Measurements from ENCODE around the gene AJAP1.

Gene AJAP1

DNA sequence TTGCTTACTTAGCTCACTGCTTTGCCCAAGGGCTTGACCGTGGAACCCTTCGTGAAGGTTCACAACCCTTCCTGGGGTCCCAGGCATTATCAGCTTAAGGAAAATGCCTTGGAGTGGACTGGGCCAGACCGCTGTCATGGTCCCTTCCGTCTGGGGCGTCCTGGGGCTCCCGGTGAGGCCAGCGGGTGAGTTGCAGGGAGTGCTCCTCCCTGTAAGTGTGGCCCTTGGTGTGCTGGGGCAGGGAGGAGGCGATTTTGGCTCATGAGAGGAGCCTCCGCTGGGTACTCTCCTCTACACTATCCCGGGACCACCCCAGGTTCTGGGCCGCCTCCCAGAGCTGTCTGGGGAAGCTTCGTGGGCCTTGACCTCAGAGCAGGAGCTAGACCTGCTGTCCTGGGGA, 48.1 kb downstream of the AJAP1 start:
- no peak for DNase-seq (ENCODE audit: low spot score)

DNA sequence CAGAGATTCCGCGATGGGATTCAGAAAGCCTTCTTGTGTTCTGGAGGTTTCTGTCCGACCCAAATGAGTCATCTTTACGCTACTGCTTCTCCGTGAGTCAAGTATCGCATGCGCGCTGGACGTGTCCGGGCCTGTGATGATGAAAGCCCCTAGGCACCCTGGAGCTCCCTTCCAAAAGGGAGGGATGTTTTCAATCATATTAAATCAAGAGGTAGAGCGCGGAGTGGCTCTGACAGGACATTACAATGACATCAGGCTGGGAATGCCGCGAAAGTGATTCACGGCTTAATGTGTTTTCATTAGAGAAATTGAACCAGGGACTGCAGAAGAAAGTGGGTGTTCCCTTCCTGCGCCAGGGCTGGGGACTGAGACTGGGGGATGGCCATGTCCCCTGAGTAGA, 48.5 kb downstream of the AJAP1 start:
- DNase-seq (ENCODE audit: low spot score): no peak

GRCh38 chr1:4703646-4704045, 49.2 kb downstream of the AJAP1 start:
- DNase-seq (ENCODE audit: low spot score): no peak

DNA sequence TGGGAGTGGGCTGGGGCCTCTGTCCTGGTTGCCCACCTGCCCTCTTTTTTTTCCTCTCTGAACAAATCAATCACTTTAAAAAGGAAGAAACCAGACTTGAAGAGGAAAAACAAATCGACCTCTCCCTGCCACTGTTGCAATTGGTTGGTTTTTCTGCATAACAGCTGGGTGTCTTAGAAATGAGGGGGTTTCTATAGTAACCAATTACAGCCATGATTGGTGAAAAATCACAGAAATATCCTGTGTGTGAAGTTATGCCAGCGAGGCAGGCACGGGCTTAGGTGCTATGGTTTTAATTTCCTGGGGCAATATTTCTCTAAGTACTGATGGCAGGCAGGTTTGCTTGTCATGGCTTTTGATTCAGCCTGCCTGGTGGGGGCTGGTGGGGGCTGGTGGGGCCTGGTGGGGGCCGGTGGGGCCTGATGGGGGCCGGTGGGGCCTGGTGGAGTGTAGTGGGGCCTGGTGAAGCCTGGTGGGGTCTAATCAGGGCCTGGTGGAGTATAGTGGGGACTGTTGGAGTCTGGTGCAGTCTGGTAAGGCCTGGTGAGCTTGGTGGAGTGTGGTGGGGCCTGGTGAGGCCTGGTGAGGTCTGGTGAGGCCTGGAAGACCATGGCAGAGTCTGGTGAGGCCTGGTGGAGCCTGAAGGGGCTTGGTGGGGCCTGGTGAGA, 54.6 kb downstream of the AJAP1 start:
- DNase-seq (ENCODE audit: low spot score): no peak

DNA sequence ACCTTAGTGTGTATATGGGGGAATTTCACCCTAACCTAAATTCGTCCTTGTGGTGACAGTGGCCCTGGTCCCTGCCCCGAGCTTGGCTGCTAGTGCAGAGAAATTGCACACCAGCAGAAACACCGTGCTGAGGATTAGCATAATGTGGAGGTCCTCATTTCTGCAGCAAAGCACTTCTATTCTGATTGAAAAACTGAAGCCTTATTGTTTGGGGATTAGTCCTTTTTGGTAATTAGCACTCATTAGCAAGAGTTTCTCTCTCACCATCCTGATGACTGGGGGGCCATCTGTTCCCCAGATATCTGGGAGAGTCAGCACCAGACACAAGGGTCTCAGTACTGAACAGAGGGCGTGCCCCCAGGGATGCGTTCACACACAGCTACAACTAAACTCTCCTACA, 55.2 kb downstream of the AJAP1 start:
- DNase-seq (ENCODE audit: low spot score): no peak

GRCh38 chr1:4710592-4711415, 56.4 kb downstream of the AJAP1 start:
- no peak for DNase-seq (ENCODE audit: low spot score)

GRCh38 chr1:4711416-4712275, 57.2 kb downstream of the AJAP1 start:
- DNase-seq (ENCODE audit: low spot score): no peak

GRCh38 chr1:4713669-4714068, 59.3 kb downstream of the AJAP1 start:
- DNase-seq (ENCODE audit: low spot score): no peak

GRCh38 chr1:4716406-4716805, 62.0 kb downstream of the AJAP1 start:
- no peak for DNase-seq (ENCODE audit: low spot score)

DNA sequence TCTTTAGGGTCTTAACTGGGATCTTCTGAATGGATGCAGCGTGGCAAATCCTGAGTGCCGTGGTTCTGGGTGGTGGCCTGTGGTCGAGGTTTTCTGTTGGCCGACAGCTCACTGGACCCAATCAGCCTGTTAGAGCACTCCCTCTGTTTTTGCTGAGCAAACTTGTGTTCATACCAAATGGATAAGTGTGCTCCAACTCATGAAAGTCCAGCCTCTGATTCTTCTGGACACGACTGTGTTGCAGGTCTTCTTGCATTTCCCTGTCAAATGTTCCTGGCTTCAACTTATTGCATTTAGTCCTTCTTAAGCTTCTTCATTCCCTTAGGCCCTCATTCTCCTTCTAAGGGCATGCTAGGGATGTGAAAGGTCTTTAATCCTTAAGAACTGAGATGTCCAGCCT, 63.7 kb downstream of the AJAP1 start:
- DNase-seq (ENCODE audit: low spot score): no peak

GRCh38 chr1:4723106-4723505, 68.7 kb downstream of the AJAP1 start:
- DNase-seq (ENCODE audit: low spot score): no peak

- no peak for DNase-seq (ENCODE audit: low spot score)
These were observed 69.6 kb downstream of the AJAP1 start for GRCh38 chr1:4724001-4724400.

DNA sequence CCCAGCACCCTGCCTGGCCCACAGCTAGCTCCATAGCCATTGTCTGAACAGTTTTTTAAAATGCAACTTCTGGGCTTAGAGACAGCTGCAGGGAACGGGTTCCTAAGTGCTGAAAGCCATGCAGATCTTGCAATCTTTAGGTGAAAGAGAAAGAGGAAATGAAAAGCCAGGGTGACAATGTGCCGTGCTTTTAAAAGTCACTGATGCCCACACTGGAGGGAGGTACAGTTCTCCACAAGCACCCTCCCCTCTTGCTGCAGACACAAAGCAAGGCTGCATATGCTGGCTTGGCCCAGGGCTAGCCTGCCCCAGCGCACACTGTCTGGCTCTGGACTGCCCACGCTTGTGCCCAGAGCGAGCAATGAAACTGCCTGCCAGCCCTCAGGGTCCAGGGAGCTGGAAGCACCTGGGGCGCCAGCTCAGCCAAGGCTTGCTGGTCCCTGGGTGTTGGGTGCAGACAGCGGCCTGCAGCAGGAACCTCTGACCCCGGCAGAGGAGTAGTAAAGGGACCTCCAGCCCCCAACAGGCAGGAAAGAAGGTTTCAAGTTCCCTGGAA, 70.4 kb downstream of the AJAP1 start:
- no peak for DNase-seq (ENCODE audit: low spot score)

GRCh38 chr1:4725416-4725815, 71.0 kb downstream of the AJAP1 start:
- no peak for DNase-seq (ENCODE audit: low spot score)

DNA sequence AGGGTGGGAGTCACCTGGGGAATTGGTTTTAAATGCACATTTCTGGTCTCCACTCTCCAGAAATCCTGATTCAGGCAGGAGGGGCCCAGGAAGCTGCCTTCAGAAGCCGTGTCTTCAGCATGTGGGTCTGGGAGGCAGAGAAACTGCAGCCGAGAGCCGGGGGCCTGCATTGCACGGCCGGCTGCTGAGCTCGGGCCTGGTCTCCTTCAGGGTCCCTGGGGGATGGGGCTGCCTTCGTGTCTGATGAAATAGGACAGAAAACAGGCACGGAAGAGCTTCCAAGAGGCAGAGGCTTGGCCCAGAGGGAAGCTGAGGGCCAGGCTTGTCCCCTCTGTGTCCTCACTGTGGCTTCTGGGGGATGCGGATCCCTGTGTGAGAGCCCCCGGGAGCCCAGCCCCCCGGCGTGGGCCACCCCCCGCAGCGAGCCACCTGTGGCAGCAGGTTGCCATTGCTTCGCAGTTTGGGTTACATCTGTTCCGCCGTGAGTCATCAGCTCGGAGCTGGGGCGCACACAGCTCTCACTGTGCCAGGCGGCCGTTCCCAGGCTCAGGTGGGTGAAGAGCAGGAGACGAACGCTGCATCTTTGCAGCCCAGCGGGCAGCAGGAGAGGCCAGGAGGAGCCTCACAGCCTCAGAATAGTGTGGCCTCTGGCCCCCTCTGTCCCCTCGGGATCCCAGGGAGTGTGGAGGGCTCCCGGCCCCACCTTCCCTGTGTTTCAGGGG, 72.4 kb downstream of the AJAP1 start:
- DNase-seq (ENCODE audit: low spot score): no peak

DNA sequence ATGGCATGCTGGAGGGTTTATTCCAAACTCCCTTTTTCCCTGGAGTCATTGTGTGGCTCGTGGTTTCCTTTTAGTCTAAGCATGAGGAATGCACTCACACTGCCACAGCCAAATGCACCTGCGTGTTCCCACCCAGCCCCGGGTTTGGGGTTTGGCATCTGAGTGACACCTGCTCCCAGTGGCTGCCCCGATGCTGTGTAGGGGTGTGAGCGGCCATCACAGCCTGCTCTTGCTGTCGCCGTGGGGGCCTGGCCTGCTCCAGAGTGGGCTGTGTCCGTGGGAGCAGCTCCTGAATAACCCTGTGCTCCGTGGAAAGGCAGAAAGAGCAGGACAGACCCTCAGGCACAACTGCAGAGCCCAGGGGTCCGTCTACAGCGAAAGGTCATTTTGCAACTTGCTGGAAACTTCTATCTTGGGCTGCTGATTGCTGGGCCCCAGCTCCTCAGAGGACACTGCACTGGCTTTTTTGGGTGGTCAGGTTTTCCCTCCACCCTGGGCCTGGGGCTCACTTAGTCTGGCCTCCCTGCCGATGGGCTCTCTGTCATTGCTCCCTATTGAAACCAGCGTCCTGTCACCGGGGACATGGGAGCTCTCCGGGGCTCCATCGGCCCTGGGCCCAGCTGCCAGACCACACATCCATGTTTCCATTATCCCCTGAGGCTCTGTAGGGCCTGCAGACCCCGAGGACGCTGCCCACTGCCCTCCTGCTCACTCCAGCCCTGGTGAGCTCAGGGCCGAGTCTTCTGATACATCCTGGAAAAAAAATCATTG, 74.1 kb downstream of the AJAP1 start:
- DNase-seq (ENCODE audit: low spot score): no peak

GRCh38 chr1:4729090-4729471, 74.7 kb downstream of the AJAP1 start:
- DNase-seq (ENCODE audit: low spot score): no peak

- DNase-seq (ENCODE audit: low spot score): no peak
These were observed 75.7 kb downstream of the AJAP1 start for GRCh38 chr1:4730078-4730477.

DNA sequence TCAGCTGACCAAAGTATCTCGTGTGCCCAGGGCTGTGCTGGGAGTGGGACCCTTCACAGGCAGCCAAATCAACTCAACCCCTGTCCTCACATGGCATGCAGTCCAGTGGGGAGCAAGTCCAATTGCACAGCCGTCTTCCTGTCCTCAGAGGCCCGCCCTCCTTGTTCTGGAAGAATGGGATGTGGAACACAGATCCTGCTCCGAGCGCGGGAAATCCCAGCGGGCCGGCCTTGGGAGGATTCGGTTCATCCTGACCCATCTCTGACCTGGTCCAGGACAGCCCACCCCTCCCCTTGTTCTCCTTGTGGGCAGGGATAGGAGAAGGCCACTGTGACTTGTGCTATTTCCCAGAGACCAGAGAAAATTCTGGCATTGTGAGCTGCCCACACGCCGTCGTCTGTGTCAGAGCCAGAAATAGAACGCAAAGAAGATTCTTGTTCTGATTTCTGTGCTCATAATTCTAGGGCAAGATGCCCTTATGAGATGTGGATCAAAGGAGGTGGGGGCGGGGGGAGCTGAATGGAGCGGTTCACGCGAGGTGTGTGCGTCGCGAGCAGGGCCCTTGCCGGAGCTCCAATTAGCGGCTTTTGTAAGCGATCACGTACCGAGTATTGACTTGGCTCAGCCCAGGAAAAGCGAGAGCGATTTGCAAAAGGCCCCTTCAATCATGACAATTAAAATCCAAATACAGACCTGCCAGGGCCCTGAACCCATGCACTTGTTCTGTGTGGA, 79.2 kb downstream of the AJAP1 start:
- DNase-seq (ENCODE audit: low spot score): no peak

DNA sequence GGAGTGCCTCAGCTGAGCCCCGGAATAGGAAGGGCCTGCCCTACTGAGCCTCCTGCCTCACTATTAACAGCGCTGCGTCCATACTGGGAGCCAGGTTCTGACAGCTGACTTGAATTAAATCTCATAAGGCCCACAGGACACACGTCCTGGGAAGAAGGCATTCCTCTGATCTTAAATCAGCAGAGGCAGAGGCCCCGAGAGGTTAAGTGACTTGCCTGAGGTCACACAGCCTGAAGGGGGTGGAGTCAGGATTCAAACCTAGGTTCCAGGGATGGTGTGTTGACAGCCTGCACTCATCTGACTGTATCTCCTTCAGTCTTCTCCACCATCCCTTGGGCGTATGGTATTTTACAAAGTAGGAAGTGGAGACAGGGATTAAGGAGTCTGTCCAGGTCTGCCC, 79.8 kb downstream of the AJAP1 start:
- DNase-seq (ENCODE audit: low spot score): no peak
